Central memory CD8-positive, alpha-beta T cell (primary cell): ENCODE results near the gene LDLRAD4.

Experiments
- ATAC-seq: fragments of 150-1000 bp; cut with Tn5 transposase; replicated peaks from 2 replicates; pipeline ENCODE4 v1.10.0; 2022; ENCODE audit warnings: mild to moderate bottlenecking, moderate FRiP score, moderate number of reproducible peaks; ENCODE audit not compliant: poor library complexity, severe bottlenecking; ENCODE audit errors: extremely low read depth
- DNase-seq, 2 donors: peaks; one replicate each; pipeline ENCODE4 v3.0.0; 2021; ENCODE audit warnings: low spot score in 2 of 2
- H3K27ac Mint-ChIP-seq: one replicate; pipeline ENCODE4 v1.8.0; 2022; ENCODE audit warnings: low read depth, mild to moderate bottlenecking, moderate library complexity, mixed read lengths
- H3K27me3 Mint-ChIP-seq: one replicate; pipeline ENCODE4 v1.8.0; 2022; ENCODE audit warnings: mixed read lengths
- H3K36me3 Mint-ChIP-seq: one replicate; pipeline ENCODE4 v1.8.0; 2022; ENCODE audit warnings: mild to moderate bottlenecking, moderate library complexity, mixed read lengths; ENCODE audit not compliant: insufficient read depth
- H3K4me1 Mint-ChIP-seq: one replicate; pipeline ENCODE4 v1.8.0; 2022; ENCODE audit warnings: mixed read lengths
- H3K4me3 Mint-ChIP-seq: one replicate; pipeline ENCODE4 v1.8.0; 2022; ENCODE audit warnings: mild to moderate bottlenecking, moderate library complexity, mixed read lengths
- H3K9me3 Mint-ChIP-seq: one replicate; pipeline ENCODE4 v1.8.0; 2022; ENCODE audit warnings: mixed read lengths

The LDLRAD4 gene

GRCh38 chr18:13580991-13581390, 362.4 kb downstream of the LDLRAD4 start:
- no peak overlapping the region for H3K27ac Mint-ChIP-seq
- H3K27me3 Mint-ChIP-seq: peaks cover 9% of the 10 kb centered on the region
- DNase-seq (no peak), ATAC-seq (no peak)
- no peaks in the 10 kb centered on the region for H3K36me3 Mint-ChIP-seq
- peaks cover 33% of the 10 kb centered on the region for H3K4me1 Mint-ChIP-seq
- no peak overlapping the region for H3K4me3 Mint-ChIP-seq
- H3K9me3 Mint-ChIP-seq: no peaks in the 10 kb centered on the region

- Mint-ChIP-seq H3K4me1 (peaks cover 28% of the 10 kb centered on the region), H3K27me3 (peaks cover 3% of the 10 kb centered on the region), H3K27ac (no peak overlapping the region), H3K9me3 (no peaks in the 10 kb centered on the region), H3K36me3 (no peaks in the 10 kb centered on the region), H3K4me3 (no peak overlapping the region)
- ATAC-seq (no peak), DNase-seq (no peak)
Measured at GRCh38 chr18:13581496-13582177, 363.1 kb downstream of the LDLRAD4 start.

- H3K4me1 Mint-ChIP-seq: peaks cover 25% of the 10 kb centered on the region
- no peak for ATAC-seq
- H3K27me3 Mint-ChIP-seq: no peaks in the 10 kb centered on the region
- H3K4me3 Mint-ChIP-seq: no peak overlapping the region
- H3K36me3 Mint-ChIP-seq: no peaks in the 10 kb centered on the region
- no peak overlapping the region for H3K27ac Mint-ChIP-seq
- H3K9me3 Mint-ChIP-seq: no peaks in the 10 kb centered on the region
- DNase-seq: no peak
Measured at GRCh38 chr18:13582178-13582670, 363.7 kb downstream of the LDLRAD4 start.

DNA sequence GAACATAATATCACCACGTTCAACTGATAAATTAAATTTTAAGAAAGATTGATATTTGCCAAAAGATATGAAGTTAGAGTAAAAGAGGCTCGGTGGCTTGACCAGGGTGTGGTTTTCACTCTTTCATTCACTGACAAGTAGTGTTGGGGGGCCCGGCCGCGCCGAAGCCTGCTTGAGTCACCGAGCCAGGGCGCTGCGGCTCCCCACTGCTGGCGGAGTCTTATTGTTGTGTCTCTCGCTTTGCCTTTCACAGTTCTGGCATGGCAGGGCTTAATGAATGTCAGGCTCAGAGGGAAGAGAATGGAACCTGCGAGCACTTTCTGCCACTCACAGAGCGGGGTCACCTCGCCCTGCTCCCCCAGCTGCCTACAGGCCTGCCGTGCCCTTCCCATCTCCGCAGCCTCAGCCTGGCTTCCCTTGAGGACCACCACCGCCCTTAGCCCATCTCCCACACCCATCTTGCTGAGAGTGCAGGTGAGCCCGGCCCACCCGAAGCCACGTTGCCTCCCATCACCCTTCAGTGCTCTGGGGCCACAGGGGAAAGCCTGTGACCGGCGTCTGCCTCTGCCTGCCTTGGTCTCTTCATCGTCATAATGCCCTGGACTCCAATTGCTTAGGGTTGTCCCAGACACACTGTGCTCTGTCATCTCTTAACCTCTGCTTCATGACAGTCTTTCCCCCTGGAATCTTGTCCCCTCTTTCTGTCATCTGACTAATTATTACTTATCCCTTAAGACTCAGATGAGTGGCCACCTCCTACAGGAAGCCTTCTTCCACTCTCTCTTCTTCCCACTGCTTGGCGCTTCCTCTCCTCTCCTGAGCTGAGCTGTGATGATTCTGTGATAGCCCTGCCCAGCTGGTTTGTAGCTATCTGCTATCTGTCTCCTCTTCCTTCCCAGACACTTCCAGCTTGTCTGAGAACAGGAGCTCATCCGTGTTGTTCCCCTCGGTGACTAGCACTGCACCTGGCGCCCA, 365.3 kb downstream of the LDLRAD4 start:
- ATAC-seq (no peak), DNase-seq (no peak)
- no peaks in the 10 kb centered on the region for H3K27me3 Mint-ChIP-seq
- no peaks in the 10 kb centered on the region for H3K9me3 Mint-ChIP-seq
- H3K4me3 Mint-ChIP-seq: no peak overlapping the region
- peaks cover 16% of the 10 kb centered on the region for H3K4me1 Mint-ChIP-seq
- no peaks in the 10 kb centered on the region for H3K36me3 Mint-ChIP-seq
- no peak overlapping the region for H3K27ac Mint-ChIP-seq

DNA sequence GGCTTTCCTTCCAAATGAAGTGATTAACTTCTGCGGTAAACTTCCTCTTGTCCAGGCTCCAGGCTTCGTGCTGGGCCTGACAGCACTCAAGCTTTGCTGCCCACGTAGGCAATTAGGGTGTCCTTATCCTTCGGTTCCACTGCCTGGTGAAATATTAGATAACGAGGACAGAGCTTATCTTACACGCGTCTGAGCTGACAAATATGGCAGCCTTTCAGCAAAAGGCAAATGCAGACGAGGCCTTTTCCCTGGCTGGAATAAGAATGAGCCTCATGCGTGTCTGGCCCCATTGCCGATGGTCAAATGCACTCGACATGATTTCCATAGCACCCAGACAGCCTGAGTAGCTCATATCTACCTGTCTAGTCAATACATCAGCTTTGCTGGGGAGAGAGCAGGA, 366.3 kb downstream of the LDLRAD4 start:
- Mint-ChIP-seq H3K4me1 (peaks cover 18% of the 10 kb centered on the region), H3K9me3 (no peaks in the 10 kb centered on the region), H3K36me3 (no peaks in the 10 kb centered on the region), H3K27me3 (no peaks in the 10 kb centered on the region), H3K27ac (no peak overlapping the region), H3K4me3 (no peak overlapping the region)
- no peak for DNase-seq
- ATAC-seq: no peak

- H3K4me1 Mint-ChIP-seq: peaks cover 14% of the 10 kb centered on the region
- no peaks in the 10 kb centered on the region for H3K36me3 Mint-ChIP-seq
- H3K4me3 Mint-ChIP-seq: no peak overlapping the region
- no peaks in the 10 kb centered on the region for H3K27me3 Mint-ChIP-seq
- DNase-seq (no peak), ATAC-seq (no peak)
- no peak overlapping the region for H3K27ac Mint-ChIP-seq
- no peaks in the 10 kb centered on the region for H3K9me3 Mint-ChIP-seq
Measured at GRCh38 chr18:13585379-13586153, 367.0 kb downstream of the LDLRAD4 start.

GRCh38 chr18:13587001-13587400, 368.4 kb downstream of the LDLRAD4 start:
- no peak overlapping the region for H3K27ac Mint-ChIP-seq
- H3K36me3 Mint-ChIP-seq: no peaks in the 10 kb centered on the region
- no peak for ATAC-seq
- DNase-seq: no peak
- H3K4me1 Mint-ChIP-seq: peaks cover 14% of the 10 kb centered on the region
- no peak overlapping the region for H3K4me3 Mint-ChIP-seq
- H3K9me3 Mint-ChIP-seq: no peaks in the 10 kb centered on the region
- H3K27me3 Mint-ChIP-seq: no peaks in the 10 kb centered on the region

DNA sequence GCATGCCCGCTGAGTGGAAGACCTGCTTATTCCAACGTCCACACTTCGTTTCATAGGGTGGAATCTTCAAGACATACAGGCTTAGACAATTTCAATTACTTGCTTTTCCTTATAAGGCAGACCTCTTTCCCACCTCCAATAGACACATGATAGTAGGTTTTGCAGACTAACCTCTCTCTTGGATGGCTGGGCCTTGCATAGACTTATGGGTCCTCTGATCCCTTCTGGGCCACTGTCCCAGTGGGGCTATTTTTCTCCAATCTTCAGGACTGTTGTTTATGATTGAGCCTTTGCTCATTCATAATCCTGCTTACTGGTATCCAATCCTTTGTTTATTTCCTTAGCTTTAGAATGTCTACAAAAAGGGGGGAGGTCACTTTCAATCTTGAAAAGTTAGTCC, 368.9 kb downstream of the LDLRAD4 start:
- no peak for DNase-seq

DNA sequence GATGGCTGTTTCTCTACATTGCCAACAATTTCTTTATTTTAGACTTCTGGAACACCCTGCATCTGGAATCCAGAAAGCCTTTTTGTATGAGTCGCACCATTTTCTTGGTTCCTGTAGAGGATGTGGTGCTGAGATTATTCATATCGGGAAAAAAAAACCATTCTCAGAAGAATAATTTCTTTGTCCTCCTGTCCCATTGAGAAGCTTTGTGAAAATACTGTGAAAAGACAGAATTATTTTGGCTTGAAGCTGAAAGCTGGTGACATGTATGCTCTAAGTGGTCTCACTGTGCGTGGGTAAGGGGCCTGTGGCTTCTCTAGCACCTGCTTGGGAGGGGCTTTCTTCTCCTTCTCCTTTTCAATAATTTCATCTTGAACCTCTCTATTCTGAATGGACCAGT, 369.4 kb downstream of the LDLRAD4 start:
- H3K4me3 Mint-ChIP-seq: no peak overlapping the region
- ATAC-seq: no peak
- no peaks in the 10 kb centered on the region for H3K9me3 Mint-ChIP-seq

More for the DNA sequence above, 368.9 kb downstream of the LDLRAD4 start:
- Mint-ChIP-seq H3K4me3 (no peak overlapping the region), H3K27me3 (no peaks in the 10 kb centered on the region), H3K4me1 (peaks cover 14% of the 10 kb centered on the region), H3K36me3 (no peaks in the 10 kb centered on the region), H3K27ac (no peak overlapping the region), H3K9me3 (no peaks in the 10 kb centered on the region)
- no peak for ATAC-seq

DNA sequence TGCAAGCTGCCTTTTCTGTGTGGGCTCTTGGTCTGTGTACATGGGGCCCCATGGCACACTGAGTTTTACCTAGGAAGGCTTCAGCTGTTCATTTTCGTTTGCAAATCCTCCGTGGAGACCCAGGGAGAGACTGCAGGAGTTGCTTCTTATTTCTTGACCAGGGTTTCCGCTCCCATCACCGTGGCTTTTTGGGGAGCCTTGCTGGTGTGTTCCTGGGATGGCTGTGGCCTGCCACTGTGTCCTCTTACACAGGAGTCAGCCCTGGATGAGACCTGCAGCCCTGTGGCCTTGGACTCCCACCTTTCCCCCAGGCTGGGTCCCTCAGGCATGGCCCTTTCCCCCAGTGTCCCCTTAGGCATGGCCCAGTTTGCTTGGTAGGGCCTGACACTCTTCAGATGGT, 370.8 kb downstream of the LDLRAD4 start:
- Mint-ChIP-seq H3K9me3 (no peaks in the 10 kb centered on the region), H3K27ac (no peak overlapping the region), H3K36me3 (no peaks in the 10 kb centered on the region), H3K4me3 (no peak overlapping the region), H3K4me1 (peaks cover 14% of the 10 kb centered on the region), H3K27me3 (no peaks in the 10 kb centered on the region)
- DNase-seq: no peak
- no peak for ATAC-seq

More for the DNA sequence above, 369.4 kb downstream of the LDLRAD4 start:
- no peaks in the 10 kb centered on the region for H3K36me3 Mint-ChIP-seq
- DNase-seq: no peak
- H3K27ac Mint-ChIP-seq: no peak overlapping the region
- H3K4me1 Mint-ChIP-seq: peaks cover 14% of the 10 kb centered on the region
- no peaks in the 10 kb centered on the region for H3K27me3 Mint-ChIP-seq

GRCh38 chr18:13589943-13590342, 371.4 kb downstream of the LDLRAD4 start:
- Mint-ChIP-seq H3K27me3 (no peaks in the 10 kb centered on the region), H3K9me3 (no peaks in the 10 kb centered on the region), H3K4me1 (peaks cover 14% of the 10 kb centered on the region), H3K27ac (no peak overlapping the region), H3K36me3 (no peaks in the 10 kb centered on the region), H3K4me3 (no peak overlapping the region)
- ATAC-seq (no peak), DNase-seq (no peak)

DNA sequence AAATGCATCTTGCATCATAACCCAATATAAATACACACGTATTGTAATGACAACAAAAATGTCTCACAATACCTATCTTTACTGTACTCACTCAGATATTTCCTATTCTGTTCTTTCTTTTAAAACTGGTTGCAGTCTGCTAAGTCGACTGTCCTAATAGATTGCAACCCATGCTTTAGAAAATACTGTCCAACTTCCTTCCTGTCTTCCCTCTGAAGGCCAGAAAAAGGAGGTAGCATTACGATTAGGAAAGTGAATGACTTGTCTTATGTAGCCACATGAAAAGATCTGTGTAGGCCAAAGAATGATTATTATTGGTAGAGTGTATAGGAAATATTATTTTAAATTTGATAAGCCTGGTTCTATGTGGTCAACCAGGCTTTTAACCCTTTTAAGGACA, 373.7 kb downstream of the LDLRAD4 start:
- ATAC-seq (no peak), DNase-seq (no peak)
- Mint-ChIP-seq H3K4me3 (no peak overlapping the region), H3K27me3 (no peaks in the 10 kb centered on the region), H3K4me1 (peaks cover 11% of the 10 kb centered on the region), H3K36me3 (no peaks in the 10 kb centered on the region), H3K9me3 (peaks cover 15% of the 10 kb centered on the region), H3K27ac (no peak overlapping the region)
